Measurements from ENCODE around the gene ZNF516. TPM values are rescaled to one million over a fixed set of nuclear protein-coding genes. Genes with fewer than 3 reads are reported as not detected.

The ZNF516 gene
- total and polyA plus RNA-seq, 2 experiments from 2014 or later, result 17.8 to 29.4 TPM

DNA sequence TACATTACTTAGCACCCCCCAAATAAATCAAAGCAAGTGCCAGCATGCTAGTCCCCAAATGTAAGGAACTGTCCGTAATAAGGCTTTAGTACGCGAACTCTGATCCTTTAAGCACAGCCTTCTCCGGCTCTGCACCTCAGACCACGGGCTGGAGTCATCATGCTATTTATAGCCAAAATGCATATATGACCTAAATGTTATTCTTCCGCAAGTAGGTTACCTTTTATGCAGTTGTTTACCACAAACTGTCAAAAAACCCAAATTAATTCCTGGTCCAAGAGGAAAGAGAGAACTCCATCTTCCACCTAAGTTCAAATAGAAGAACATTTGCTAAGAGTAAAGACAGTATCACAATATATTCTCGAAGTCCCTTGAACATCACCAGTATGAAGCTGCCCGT is 42.7 kb downstream of the ZNF516 start:
- H3K4me3 ChIP-seq, result 0 out of 2 replicates have a peak overlapping the region, but pooled peaks have one; percentile 71
- no peaks in the 10 kb centered on the region for H3K27me3 ChIP-seq (replicated peaks; ENCODE audit: insufficient read depth)
- peak overlapping the region; percentile 52 for H2AFZ ChIP-seq
- peak; percentile 64 for DNase-seq
- no peaks in the 10 kb centered on the region for H3K9me2 ChIP-seq (ENCODE audit: insufficient read depth)
- no peaks in the 10 kb centered on the region for H4K20me1 ChIP-seq (ENCODE audit: insufficient read depth)
- no peaks in the 10 kb centered on the region for H3K9me3 ChIP-seq (ENCODE audit: low read depth)
- H3F3A ChIP-seq (ENCODE audit: insufficient read depth), result peaks cover 45% of the 10 kb centered on the region
- H3K36me3 ChIP-seq (ENCODE audit: low read depth), result no peaks in the 10 kb centered on the region
- peak overlapping the region; percentile 82; the same call in 1 of the 2 replicates for H3K9ac ChIP-seq
- H3K4me1 ChIP-seq (ENCODE audit: insufficient read depth), result peaks cover 59% of the 10 kb centered on the region
- in situ Hi-C loops (cut with MboI), result no loop called here
- peak overlapping the region; percentile 97 for H3K4me2 ChIP-seq (ENCODE audit: unreplicated experiment)
- peak overlapping the region; percentile 89 for H3K27ac ChIP-seq
- peaks cover 96% of the 10 kb centered on the region for H3K79me2 ChIP-seq (ENCODE audit: insufficient read depth)
- whole genome bisulfite sequencing, 2 experiments (ENCODE audit: low coverage in 1 of 2, low lambda C conversion rate in 2 of 2, missing lambda C conversion rate in 2 of 2), result 73 to 74% methylated on average over 8 of the region's 8 CpGs
- TF ChIP-seq EZH2phosphoT487 (IDR thresholded peaks at IDR 0.05; ENCODE audit: insufficient read depth, low read depth) (no peak), EZH2 (IDR thresholded peaks at IDR 0.05; ENCODE audit: insufficient read depth, poor library complexity, severe bottlenecking) (no peak)

- Histone ChIP-seq H3K27me3 (replicated peaks; ENCODE audit: insufficient read depth) (no peaks in the 10 kb centered on the region), H2AFZ (peak overlapping the region; percentile 52), H3K4me1 (ENCODE audit: insufficient read depth) (peaks cover 59% of the 10 kb centered on the region), H3K9me2 (ENCODE audit: insufficient read depth) (no peaks in the 10 kb centered on the region), H3K9ac (peak overlapping the region; percentile 82), H3K4me2 (ENCODE audit: unreplicated experiment) (peak overlapping the region; percentile 97), H3K9me3 (ENCODE audit: low read depth) (no peaks in the 10 kb centered on the region), H4K20me1 (ENCODE audit: insufficient read depth) (no peaks in the 10 kb centered on the region), H3K27ac (peak overlapping the region; percentile 89), H3F3A (ENCODE audit: insufficient read depth) (peaks cover 49% of the 10 kb centered on the region), H3K79me2 (ENCODE audit: insufficient read depth) (peaks cover 96% of the 10 kb centered on the region), H3K4me3 (peak overlapping the region; percentile 71), H3K36me3 (ENCODE audit: low read depth) (no peaks in the 10 kb centered on the region)
- WGBS, 2 experiments (ENCODE audit: low coverage in 1 of 2, low lambda C conversion rate in 2 of 2, missing lambda C conversion rate in 2 of 2), result 17 to 18% methylated on average over 28 of the region's 28 CpGs
- DNase-seq, result peak; percentile 66
- TF ChIP-seq EZH2phosphoT487 (IDR thresholded peaks at IDR 0.05; ENCODE audit: insufficient read depth, low read depth) (no peak), EZH2 (IDR thresholded peaks at IDR 0.05; ENCODE audit: insufficient read depth, poor library complexity, severe bottlenecking) (no peak)
- in situ Hi-C loops (cut with MboI), result no loop called here
These were observed 43.4 kb downstream of the ZNF516 start for GRCh38 chr18:76451396-76452331.

DNA sequence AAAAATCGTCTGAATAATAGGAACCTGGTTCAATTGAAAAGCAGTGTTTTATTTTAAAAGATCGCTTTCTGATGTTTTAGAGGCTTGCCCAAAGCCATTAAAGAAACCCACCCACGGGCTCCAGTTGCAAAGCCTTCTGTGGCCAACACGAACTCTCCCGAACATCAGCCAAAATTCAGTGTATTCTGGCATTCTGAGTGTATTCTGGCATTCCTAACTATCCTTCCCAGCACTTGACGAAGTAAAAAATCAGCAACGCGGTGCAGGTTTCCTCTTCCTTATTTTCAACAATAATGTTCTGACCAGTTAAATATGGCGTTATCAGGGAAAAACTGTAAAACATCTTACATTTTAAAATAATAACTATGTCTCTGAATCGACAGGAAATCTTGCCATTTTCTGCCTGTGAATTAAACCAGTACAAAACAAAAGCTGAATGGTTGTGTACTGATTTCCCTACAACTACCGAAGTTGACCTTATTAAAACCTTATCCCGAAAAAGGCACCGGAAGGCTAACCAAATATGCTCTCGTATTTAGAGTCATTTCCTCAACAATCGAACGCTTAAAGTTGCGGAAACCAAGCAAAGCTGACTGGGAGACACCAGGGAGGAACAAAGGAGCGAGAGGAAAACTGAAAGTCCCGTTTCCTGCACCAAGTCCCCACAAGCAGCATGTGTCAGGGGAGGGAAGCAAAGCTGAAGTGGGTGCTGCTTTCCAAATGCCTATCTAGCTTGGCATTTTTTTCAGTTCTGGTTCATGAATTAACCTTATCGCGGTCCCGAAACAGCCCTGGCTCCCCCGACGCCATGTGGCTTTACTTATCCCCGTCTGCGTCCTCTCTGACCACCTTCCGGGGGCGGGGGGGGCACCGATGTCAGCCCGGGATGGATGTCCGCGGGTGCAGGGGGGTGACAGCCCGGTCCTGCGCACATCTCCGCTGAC is 44.3 kb downstream of the ZNF516 start:
- peaks cover 69% of the 10 kb centered on the region for H3K4me1 ChIP-seq (ENCODE audit: insufficient read depth)
- H3K27me3 ChIP-seq (replicated peaks; ENCODE audit: insufficient read depth), result no peaks in the 10 kb centered on the region
- in situ Hi-C loops (cut with MboI), result no loop called here
- H3K36me3 ChIP-seq (ENCODE audit: low read depth), result no peaks in the 10 kb centered on the region
- H4K20me1 ChIP-seq (ENCODE audit: insufficient read depth), result no peaks in the 10 kb centered on the region
- H3K9me3 ChIP-seq (ENCODE audit: low read depth), result no peaks in the 10 kb centered on the region
- peak overlapping the region; percentile 52 for H2AFZ ChIP-seq
- peak overlapping the region; percentile 89 for H3K27ac ChIP-seq
- peak overlapping the region; percentile 97 for H3K4me2 ChIP-seq (ENCODE audit: unreplicated experiment)
- peak overlapping the region; percentile 71 for H3K4me3 ChIP-seq
- 1 to 2% methylated on average over 35 of the region's 35 CpGs for WGBS, 2 experiments (ENCODE audit: low coverage in 1 of 2, low lambda C conversion rate in 2 of 2, missing lambda C conversion rate in 2 of 2)
- H3K9ac ChIP-seq, result peak overlapping the region; percentile 82
- DNase-seq, result peak; percentile 77
- peaks cover 55% of the 10 kb centered on the region for H3F3A ChIP-seq (ENCODE audit: insufficient read depth)
- no peak for TF ChIP-seq EZH2phosphoT487 (IDR thresholded peaks at IDR 0.05; ENCODE audit: insufficient read depth, low read depth)
- TF ChIP-seq EZH2 (IDR thresholded peaks at IDR 0.05; ENCODE audit: insufficient read depth, poor library complexity, severe bottlenecking), result no peak
- peaks cover 96% of the 10 kb centered on the region for H3K79me2 ChIP-seq (ENCODE audit: insufficient read depth)
- no peaks in the 10 kb centered on the region for H3K9me2 ChIP-seq (ENCODE audit: insufficient read depth)

GRCh38 chr18:76449111-76449453 is 46.0 kb downstream of the ZNF516 start:
- H2AFZ ChIP-seq, result no peak overlapping the region
- 91 to 97% methylated on average over 5 of the region's 5 CpGs for WGBS, 2 experiments (ENCODE audit: low coverage in 1 of 2, low lambda C conversion rate in 2 of 2, missing lambda C conversion rate in 2 of 2)
- H3K9me2 ChIP-seq (ENCODE audit: insufficient read depth), result no peaks in the 10 kb centered on the region
- H3K79me2 ChIP-seq (ENCODE audit: insufficient read depth), result peaks cover 91% of the 10 kb centered on the region
- H3K27ac ChIP-seq, result peak overlapping the region; percentile 89
- peak overlapping the region; percentile 97 for H3K4me2 ChIP-seq (ENCODE audit: unreplicated experiment)
- H3K9me3 ChIP-seq (ENCODE audit: low read depth), result no peaks in the 10 kb centered on the region
- H3K4me3 ChIP-seq, result no peak overlapping the region
- in situ Hi-C loops (cut with MboI), result no loop called here
- H4K20me1 ChIP-seq (ENCODE audit: insufficient read depth), result no peaks in the 10 kb centered on the region
- DNase-seq, result no peak
- no peak overlapping the region for H3K9ac ChIP-seq
- no peaks in the 10 kb centered on the region for H3K36me3 ChIP-seq (ENCODE audit: low read depth)
- TF ChIP-seq EZH2phosphoT487 (IDR thresholded peaks at IDR 0.05; ENCODE audit: insufficient read depth, low read depth) (no peak), EZH2 (IDR thresholded peaks at IDR 0.05; ENCODE audit: insufficient read depth, poor library complexity, severe bottlenecking) (no peak)
- H3F3A ChIP-seq (ENCODE audit: insufficient read depth), result peaks cover 64% of the 10 kb centered on the region
- H3K27me3 ChIP-seq (replicated peaks; ENCODE audit: insufficient read depth), result no peaks in the 10 kb centered on the region
- H3K4me1 ChIP-seq (ENCODE audit: insufficient read depth), result peaks cover 78% of the 10 kb centered on the region

Data from GM23248 (cell line).